ENCODE results near the gene SLC6A5. TPM values are rescaled to one million over a fixed set of nuclear protein-coding genes. Genes with fewer than 3 reads are reported as not detected.
A peak's percentile ranks its signal among the peaks of the same experiment; 100 is the strongest.

SLC6A5 gene
- total RNA-seq, 1 donor from 2014 or later, result not detected

GRCh38 chr11:20639688-20640087, 40.3 kb downstream of the SLC6A5 start:
- intact Hi-C loops (cut with DNase I), result loop anchor here (10.0 kb wide), 1 partner anchor 1665 kb away; no protein-coding TSS in a partner anchor
- no peak for TF ChIP-seq POLR2AphosphoS5 (IDR thresholded peaks at IDR 0.05; ENCODE audit: insufficient read depth in 1 of 2, low read depth in 1 of 2)
- no peak for TF ChIP-seq POLR2A (IDR thresholded peaks at IDR 0.05)
- TF ChIP-seq, protein P1, sequence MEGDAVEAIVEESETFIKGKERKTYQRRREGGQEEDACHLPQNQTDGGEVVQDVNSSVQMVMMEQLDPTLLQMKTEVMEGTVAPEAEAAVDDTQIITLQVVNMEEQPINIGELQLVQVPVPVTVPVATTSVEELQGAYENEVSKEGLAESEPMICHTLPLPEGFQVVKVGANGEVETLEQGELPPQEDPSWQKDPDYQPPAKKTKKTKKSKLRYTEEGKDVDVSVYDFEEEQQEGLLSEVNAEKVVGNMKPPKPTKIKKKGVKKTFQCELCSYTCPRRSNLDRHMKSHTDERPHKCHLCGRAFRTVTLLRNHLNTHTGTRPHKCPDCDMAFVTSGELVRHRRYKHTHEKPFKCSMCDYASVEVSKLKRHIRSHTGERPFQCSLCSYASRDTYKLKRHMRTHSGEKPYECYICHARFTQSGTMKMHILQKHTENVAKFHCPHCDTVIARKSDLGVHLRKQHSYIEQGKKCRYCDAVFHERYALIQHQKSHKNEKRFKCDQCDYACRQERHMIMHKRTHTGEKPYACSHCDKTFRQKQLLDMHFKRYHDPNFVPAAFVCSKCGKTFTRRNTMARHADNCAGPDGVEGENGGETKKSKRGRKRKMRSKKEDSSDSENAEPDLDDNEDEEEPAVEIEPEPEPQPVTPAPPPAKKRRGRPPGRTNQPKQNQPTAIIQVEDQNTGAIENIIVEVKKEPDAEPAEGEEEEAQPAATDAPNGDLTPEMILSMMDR (IDR thresholded peaks at IDR 0.05), result no peak
- Histone ChIP-seq H3K27me3 (no peaks in the 10 kb centered on the region), H3K36me3 (no peaks in the 10 kb centered on the region), H3K27ac (no peak overlapping the region), H3K4me1 (no peaks in the 10 kb centered on the region), H3K4me3 (no peak overlapping the region), H3K9me3 (no peaks in the 10 kb centered on the region)
- no peak for DNase-seq (ENCODE audit: extremely low spot score in 2 of 2)

DNA sequence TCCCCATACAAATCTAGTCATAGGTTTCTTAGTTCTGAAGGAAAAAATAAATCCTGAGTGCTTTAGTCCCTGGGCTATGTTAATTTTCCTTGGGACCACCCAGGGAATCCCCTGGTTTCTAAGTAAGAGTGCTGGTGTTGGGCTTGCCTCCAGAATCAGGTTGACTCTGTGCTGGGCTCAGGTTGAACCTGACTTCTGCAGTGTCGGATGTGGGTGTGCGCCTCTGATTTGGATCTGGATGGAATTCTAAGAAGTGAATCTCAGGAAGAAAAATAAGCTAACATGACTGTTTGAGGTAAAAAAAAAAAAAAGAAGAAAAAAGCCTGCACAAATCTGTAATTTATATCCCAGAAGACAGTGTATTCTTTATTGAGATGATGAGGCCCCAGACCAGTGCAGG, 41.0 kb downstream of the SLC6A5 start:
- no peaks in the 10 kb centered on the region for H3K36me3 ChIP-seq
- TF ChIP-seq POLR2A (IDR thresholded peaks at IDR 0.05) (no peak), POLR2AphosphoS5 (IDR thresholded peaks at IDR 0.05; ENCODE audit: insufficient read depth in 1 of 2, low read depth in 1 of 2) (no peak)
- TF ChIP-seq, protein P1 (IDR thresholded peaks at IDR 0.05), result no peak
- no peaks in the 10 kb centered on the region for H3K27me3 ChIP-seq
- H3K4me1 ChIP-seq, result no peaks in the 10 kb centered on the region
- no peak overlapping the region for H3K27ac ChIP-seq
- DNase-seq (ENCODE audit: extremely low spot score in 2 of 2), result no peak
- intact Hi-C loops (cut with DNase I), result loop anchor here (10.0 kb wide), 1 partner anchor 1664 kb away; no protein-coding TSS in a partner anchor
- no peaks in the 10 kb centered on the region for H3K9me3 ChIP-seq
- no peak overlapping the region for H3K4me3 ChIP-seq

GRCh38 chr11:20644360-20644759, 45.0 kb downstream of the SLC6A5 start:
- no peak for DNase-seq (ENCODE audit: extremely low spot score in 2 of 2)
- Histone ChIP-seq H3K27me3 (no peaks in the 10 kb centered on the region), H3K4me1 (no peaks in the 10 kb centered on the region), H3K9me3 (no peaks in the 10 kb centered on the region), H3K4me3 (no peak overlapping the region), H3K27ac (no peak overlapping the region), H3K36me3 (no peaks in the 10 kb centered on the region)
- TF ChIP-seq POLR2AphosphoS5 (IDR thresholded peaks at IDR 0.05; ENCODE audit: insufficient read depth in 1 of 2, low read depth in 1 of 2), result no peak
- TF ChIP-seq POLR2A (IDR thresholded peaks at IDR 0.05), result no peak
- TF ChIP-seq, protein P1 (IDR thresholded peaks at IDR 0.05), result no peak
- intact Hi-C loops (cut with DNase I), result loop anchor here (10.0 kb wide), 1 partner anchor 1660 kb away; no protein-coding TSS in a partner anchor

GRCh38 chr11:20647976-20648565, 48.7 kb downstream of the SLC6A5 start:
- TF ChIP-seq, protein P1 (IDR thresholded peaks at IDR 0.05), result peak; percentile 56 to 81 (median 73)
- no peak for TF ChIP-seq POLR2AphosphoS5 (IDR thresholded peaks at IDR 0.05; ENCODE audit: insufficient read depth in 1 of 2, low read depth in 1 of 2)
- H3K9me3 ChIP-seq, result no peaks in the 10 kb centered on the region
- H3K27me3 ChIP-seq, result no peaks in the 10 kb centered on the region
- no peaks in the 10 kb centered on the region for H3K4me1 ChIP-seq
- no peak overlapping the region for H3K4me3 ChIP-seq
- no peaks in the 10 kb centered on the region for H3K36me3 ChIP-seq
- H3K27ac ChIP-seq, result no peak overlapping the region
- no peak for DNase-seq (ENCODE audit: extremely low spot score in 2 of 2)
- intact Hi-C loops (cut with DNase I), result loop anchor here (10.0 kb wide), 1 partner anchor 1657 kb away; no protein-coding TSS in a partner anchor

GRCh38 chr11:20652150-20652806, 52.9 kb downstream of the SLC6A5 start:
- no peak for DNase-seq (ENCODE audit: extremely low spot score in 2 of 2)
- H3K36me3 ChIP-seq, result no peaks in the 10 kb centered on the region
- intact Hi-C loops (cut with DNase I), result no loop called here
- H3K27me3 ChIP-seq, result no peaks in the 10 kb centered on the region
- H3K9me3 ChIP-seq, result no peaks in the 10 kb centered on the region
- H3K4me3 ChIP-seq, result no peak overlapping the region
- TF ChIP-seq, protein P1 (IDR thresholded peaks at IDR 0.05), result no peak
- TF ChIP-seq POLR2A (IDR thresholded peaks at IDR 0.05) (no peak), POLR2AphosphoS5 (IDR thresholded peaks at IDR 0.05; ENCODE audit: insufficient read depth in 1 of 2, low read depth in 1 of 2) (no peak)
- no peaks in the 10 kb centered on the region for H3K4me1 ChIP-seq
- no peak overlapping the region for H3K27ac ChIP-seq

Data from vagina (tissue), 2 donors.